Left ventricle myocardium inferior (tissue), 1 donor: ENCODE measurements around the gene SPAG6. TPM values are rescaled to one million over a fixed set of nuclear protein-coding genes. Genes with fewer than 3 reads are reported as not detected.

Source experiments
- DNase-seq: peaks from one replicate; pipeline ENCODE4 v3.0.0-alpha.2; 2020
- H3K27ac ChIP-seq: fragments of 200-600 bp; replicated peaks from 2 replicates; pipeline ENCODE4 v1.8.0; 2021
- H3K27me3 ChIP-seq: fragments of 200-600 bp; 2 replicates; pipeline ENCODE4 v1.8.0; 2021; ENCODE audit warnings: low read depth
- H3K36me3 ChIP-seq: fragments of 200-600 bp; 2 replicates; pipeline ENCODE4 v1.8.0; 2021
- H3K4me1 ChIP-seq: fragments of 200-600 bp; 2 replicates; pipeline ENCODE4 v1.8.0; 2021
- H3K4me3 ChIP-seq: fragments of 200-600 bp; 2 replicates; pipeline ENCODE4 v1.8.0; 2021; ENCODE audit warnings: mild to moderate bottlenecking, moderate library complexity
- H3K9me3 ChIP-seq: fragments of 200-600 bp; replicated peaks from 2 replicates; pipeline ENCODE4 v1.8.0; 2021
- CTCF ChIP-seq: fragments of 200-600 bp; IDR thresholded peaks from 2 replicates; pipeline ENCODE4 v1.8.0; 2021; ENCODE audit warnings: antibody characterized with exemption, mild to moderate bottlenecking, borderline replicate concordance
- intact Hi-C: fragments of 100-400 bp; cut with micrococcal nuclease; formaldehyde crosslinking; loops from one replicate; pipeline ENCODE4 v1.11.0; 2022
- total RNA-seq: library from RNA; stranded (reverse); fragmentation: NEBNext Ultra II Directional; extraction: Animal tissue kit (Norgen Biotek cat#: 25700); gene quantifications from one replicate; pipeline ENCODE4 v1.2.1, GENCODE V29; 2021
- donor health status: DM: no; HTN: yes; CAD: no; lungs with severe emphysema.

The SPAG6 gene
- total RNA-seq, 1 donor from 2014 or later = not detected

GRCh38 chr10:22322641-22323160, 22.6 kb upstream of the SPAG6 start:
- no peak overlapping the region for H3K27ac ChIP-seq
- no peak for DNase-seq
- intact Hi-C loops = no loop called here
- peak overlapping the region; percentile 77 for H3K4me3 ChIP-seq
- TF ChIP-seq CTCF = no peak
- peaks cover 71% of the 10 kb centered on the region for H3K4me1 ChIP-seq
- peaks cover 26% of the 10 kb centered on the region for H3K27me3 ChIP-seq
- H3K9me3 ChIP-seq = no peaks in the 10 kb centered on the region
- peaks cover 15% of the 10 kb centered on the region for H3K36me3 ChIP-seq

GRCh38 chr10:22323538-22324305, 21.6 kb upstream of the SPAG6 start:
- peaks cover 26% of the 10 kb centered on the region for H3K27me3 ChIP-seq
- no peaks in the 10 kb centered on the region for H3K9me3 ChIP-seq
- no peak for TF ChIP-seq CTCF
- no peak overlapping the region for H3K27ac ChIP-seq
- peaks cover 61% of the 10 kb centered on the region for H3K4me1 ChIP-seq
- intact Hi-C loops = no loop called here
- no peak for DNase-seq
- H3K36me3 ChIP-seq = peaks cover 25% of the 10 kb centered on the region
- no peak overlapping the region for H3K4me3 ChIP-seq

- Histone ChIP-seq H3K9me3 (no peaks in the 10 kb centered on the region), H3K27me3 (peaks cover 26% of the 10 kb centered on the region), H3K27ac (no peak overlapping the region), H3K4me3 (peak overlapping the region; percentile 74), H3K36me3 (peaks cover 32% of the 10 kb centered on the region), H3K4me1 (peaks cover 56% of the 10 kb centered on the region)
- DNase-seq = no peak
- intact Hi-C loops = no loop called here
- TF ChIP-seq CTCF = no peak
Observed at GRCh38 chr10:22324413-22324812, 20.9 kb upstream of the SPAG6 start.

GRCh38 chr10:22324893-22325271, 20.4 kb upstream of the SPAG6 start:
- H3K4me1 ChIP-seq = peaks cover 51% of the 10 kb centered on the region
- peaks cover 37% of the 10 kb centered on the region for H3K36me3 ChIP-seq
- no peak for TF ChIP-seq CTCF
- H3K4me3 ChIP-seq = peak overlapping the region; percentile 74
- no peak for DNase-seq
- intact Hi-C loops = no loop called here
- peak overlapping the region; percentile 50 for H3K27ac ChIP-seq
- H3K9me3 ChIP-seq = no peaks in the 10 kb centered on the region
- H3K27me3 ChIP-seq = peaks cover 26% of the 10 kb centered on the region

- Histone ChIP-seq H3K36me3 (peaks cover 41% of the 10 kb centered on the region), H3K4me1 (peaks cover 48% of the 10 kb centered on the region), H3K4me3 (peak overlapping the region; percentile 74), H3K9me3 (no peaks in the 10 kb centered on the region), H3K27me3 (peaks cover 26% of the 10 kb centered on the region), H3K27ac (peak overlapping the region; percentile 73)
- TF ChIP-seq CTCF = peak; percentile 14
- intact Hi-C loops = no loop called here
- DNase-seq = peak; percentile 80
Observed at GRCh38 chr10:22325272-22326144, 19.8 kb upstream of the SPAG6 start.
